GM18868 (cell line): Measurements from ENCODE around the gene TBC1D19.
"Not testable (repeated sequence)": the region's sequence is repeated elsewhere in the genome, so short reads cannot be mapped to it uniquely, and the experiment has no call there.

Experiments
- ATAC-seq: cut with Tn5 transposase; IDR thresholded peaks from one replicate; pipeline ENCODE4 v1.9.1; 2021; ENCODE audit warnings: mild to moderate bottlenecking, moderate library complexity; ENCODE audit not compliant: unreplicated experiment

Gene TBC1D19, protein sequence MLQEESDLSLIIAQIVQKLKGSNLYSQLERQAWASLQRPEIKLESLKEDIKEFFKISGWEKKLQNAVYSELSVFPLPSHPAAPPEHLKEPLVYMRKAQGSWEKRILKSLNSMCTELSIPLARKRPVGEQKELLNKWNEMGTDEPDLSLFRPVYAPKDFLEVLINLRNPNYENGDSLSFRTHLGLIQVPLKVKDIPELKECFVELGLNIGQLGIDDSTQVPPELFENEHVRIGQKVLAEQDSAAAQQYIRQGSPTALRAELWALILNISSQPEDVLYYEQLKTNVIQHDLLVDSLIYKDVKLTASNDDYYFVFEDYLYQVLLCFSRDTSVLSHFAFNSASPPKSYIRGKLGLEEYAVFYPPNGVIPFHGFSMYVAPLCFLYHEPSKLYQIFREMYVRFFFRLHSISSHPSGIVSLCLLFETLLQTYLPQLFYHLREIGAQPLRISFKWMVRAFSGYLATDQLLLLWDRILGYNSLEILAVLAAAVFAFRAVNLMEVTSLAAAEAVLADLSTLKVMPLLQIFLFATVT

GRCh38 chr4:26583865-26584652 is at the start of gene TBC1D19:
Gene TBC1D19 (plus strand): TSS chr4:26584084. CDS start chr4:26584194, 110 bp downstream.
- ATAC-seq: peak; percentile 100

DNA sequence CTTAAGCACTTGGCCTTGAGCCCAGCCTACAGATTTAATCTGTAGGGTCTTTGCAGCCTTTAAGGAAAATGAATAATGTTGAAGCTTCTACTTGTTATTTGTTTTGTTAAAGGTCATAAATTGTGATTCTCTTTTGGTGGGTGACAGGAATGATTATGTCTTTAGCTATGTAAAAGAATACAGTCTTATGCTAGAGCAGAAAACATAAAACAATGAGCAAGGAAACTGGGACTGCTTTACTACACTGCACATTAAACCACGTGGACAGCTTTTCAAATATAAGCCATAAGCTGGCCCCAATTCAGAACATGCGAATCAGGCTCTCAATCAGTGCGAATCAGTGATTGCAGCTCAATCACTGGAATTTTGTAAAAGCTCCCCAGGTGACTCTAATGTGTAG is 40.9 kb upstream of the TBC1D19 start:
- no peak for ATAC-seq

DNA sequence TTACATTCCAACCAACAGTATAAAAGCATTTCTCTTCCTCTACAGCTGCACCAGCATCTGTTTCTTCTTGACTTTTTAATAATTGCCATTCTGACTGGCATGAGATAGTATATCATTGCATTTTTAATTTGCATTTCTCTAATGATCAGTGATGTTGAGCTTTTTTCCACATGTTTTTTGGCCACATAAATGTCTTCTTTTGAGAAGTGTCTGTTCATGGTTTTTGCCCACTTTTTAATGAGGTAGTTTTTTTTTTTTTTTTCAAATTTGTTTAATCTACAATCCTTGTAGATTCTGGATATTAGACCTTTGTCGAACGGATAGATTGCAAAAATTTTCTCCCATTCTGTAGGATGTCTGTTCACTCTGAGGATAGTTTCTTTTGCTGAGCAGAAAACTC is 39.5 kb upstream of the TBC1D19 start:
- no peak for ATAC-seq

GRCh38 chr4:26548379-26548778 is 35.5 kb upstream of the TBC1D19 start:
- ATAC-seq: not testable (repeated sequence)

GRCh38 chr4:26557164-26557563 is 26.7 kb upstream of the TBC1D19 start:
- ATAC-seq: no peak

- no peak for ATAC-seq
These were observed 25.6 kb upstream of the TBC1D19 start for GRCh38 chr4:26558166-26558895.

GRCh38 chr4:26566133-26566532 is 17.8 kb upstream of the TBC1D19 start:
- no peak for ATAC-seq

DNA sequence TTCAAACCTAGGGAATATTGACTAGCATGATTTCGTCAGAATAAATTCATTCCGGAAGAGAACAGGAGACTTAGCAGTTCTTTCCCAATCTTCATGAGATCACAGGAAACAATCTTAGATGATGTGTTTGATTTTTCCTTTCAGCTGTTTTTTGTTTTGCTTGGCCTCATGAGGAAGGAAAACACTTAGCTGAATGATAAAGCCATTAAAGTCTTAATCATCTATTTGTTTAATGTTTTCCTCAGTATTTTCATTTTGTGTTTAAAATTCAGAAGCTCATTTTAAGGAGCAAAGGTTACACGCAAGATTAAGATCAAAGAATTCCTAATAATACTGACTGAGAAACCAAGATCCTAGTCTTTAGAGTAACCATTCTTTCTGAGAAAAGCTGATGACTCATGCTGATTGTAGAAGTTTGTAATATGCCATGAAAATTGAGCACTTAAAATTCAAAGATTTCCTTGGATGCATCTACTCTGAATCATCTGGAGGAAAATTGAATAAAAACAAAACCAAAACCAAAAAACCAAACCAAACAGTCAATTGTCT is 15.4 kb upstream of the TBC1D19 start:
- ATAC-seq: no peak

GRCh38 chr4:26570596-26570995 is 13.3 kb upstream of the TBC1D19 start:
- ATAC-seq: no peak

GRCh38 chr4:26573389-26573794 is 10.5 kb upstream of the TBC1D19 start:
- ATAC-seq: no peak

- no peak for ATAC-seq
These were observed 9.3 kb upstream of the TBC1D19 start for GRCh38 chr4:26574563-26574962.

DNA sequence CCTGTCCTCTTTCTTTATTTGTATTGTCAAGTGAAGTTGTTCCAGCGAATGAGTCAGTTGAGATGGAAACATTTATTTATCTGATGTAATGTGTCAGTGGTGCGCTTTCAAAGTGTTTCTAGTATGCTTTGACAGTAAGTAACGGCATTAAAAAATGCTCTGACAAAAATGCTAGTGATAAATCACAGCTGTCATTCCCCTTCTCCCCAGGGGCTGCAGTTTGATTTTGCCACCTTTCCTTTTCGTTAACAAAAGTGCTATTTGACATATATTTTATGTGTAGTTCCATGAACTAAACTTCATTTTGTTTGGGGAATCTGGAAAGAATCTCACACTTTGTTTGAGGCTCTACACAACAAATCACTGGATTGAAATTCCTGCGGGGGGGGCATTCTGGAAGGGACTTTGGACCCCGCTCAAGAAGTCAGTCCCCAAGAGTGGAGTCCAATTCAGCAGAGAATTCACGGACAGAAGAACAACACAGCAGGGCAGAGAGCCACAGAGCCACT is 7.6 kb upstream of the TBC1D19 start:
- ATAC-seq: no peak

- no peak for ATAC-seq
These were observed 6.8 kb upstream of the TBC1D19 start for GRCh38 chr4:26577066-26577465.

DNA sequence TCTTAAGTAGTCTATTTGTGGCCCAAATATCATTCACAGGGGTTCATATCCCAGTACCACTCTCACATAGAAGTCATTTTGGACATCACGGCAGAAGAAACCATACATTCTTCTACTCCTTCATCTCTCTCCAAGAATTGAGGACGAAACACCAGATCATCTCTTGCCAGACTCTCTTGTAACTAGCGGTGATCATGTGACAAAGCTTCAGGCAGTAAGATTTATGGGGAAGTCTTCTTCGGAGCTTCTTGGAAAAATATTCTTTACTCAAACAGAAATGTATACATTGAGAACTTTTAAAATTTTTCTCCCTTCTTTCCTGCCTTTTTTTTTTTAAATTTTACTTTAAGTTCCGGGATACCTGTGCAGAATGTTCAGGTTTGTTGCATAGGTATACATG is 4.7 kb upstream of the TBC1D19 start:
- no peak for ATAC-seq

- ATAC-seq: not testable (repeated sequence)
These were observed 2.5 kb upstream of the TBC1D19 start for GRCh38 chr4:26581341-26581740.

GRCh38 chr4:26583538-26583864 is 383 bp upstream of the TBC1D19 start:
- peak; percentile 48 for ATAC-seq

DNA sequence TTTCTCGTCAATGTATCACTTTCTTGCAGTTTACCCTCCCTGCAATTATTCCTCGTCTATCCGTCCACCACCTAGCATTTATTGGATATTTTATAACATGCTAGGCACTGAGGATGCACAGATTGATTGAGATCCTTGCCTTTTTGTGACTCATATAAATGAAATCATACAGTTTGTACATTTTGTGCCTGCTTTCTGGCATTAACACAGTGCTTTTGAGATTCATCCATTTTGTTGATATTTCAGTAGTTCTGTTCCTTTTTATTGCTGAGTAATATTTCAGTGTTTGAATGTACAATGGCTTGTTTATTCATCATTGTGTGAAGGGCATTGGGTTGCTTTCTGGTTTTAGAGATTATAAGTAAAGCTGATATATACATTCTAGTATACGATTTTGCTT is 841 bp downstream of the TBC1D19 start:
- ATAC-seq: no peak

- no peak for ATAC-seq
These were observed 5.8 kb downstream of the TBC1D19 start for GRCh38 chr4:26589705-26590104.

GRCh38 chr4:26590639-26591038 is 6.8 kb downstream of the TBC1D19 start:
- ATAC-seq: no peak

GRCh38 chr4:26593557-26593956 is 9.7 kb downstream of the TBC1D19 start:
- not testable (repeated sequence) for ATAC-seq

GRCh38 chr4:26594371-26594770 is 10.5 kb downstream of the TBC1D19 start:
- ATAC-seq: no peak
